ENCODE data around the gene ADAM12. TPM values are rescaled to one million over a fixed set of nuclear protein-coding genes. Genes with fewer than 3 reads are reported as not detected.

Gene ADAM12
- total RNA-seq, 1 experiment from 2014 or later, result 16.8 TPM

DNA sequence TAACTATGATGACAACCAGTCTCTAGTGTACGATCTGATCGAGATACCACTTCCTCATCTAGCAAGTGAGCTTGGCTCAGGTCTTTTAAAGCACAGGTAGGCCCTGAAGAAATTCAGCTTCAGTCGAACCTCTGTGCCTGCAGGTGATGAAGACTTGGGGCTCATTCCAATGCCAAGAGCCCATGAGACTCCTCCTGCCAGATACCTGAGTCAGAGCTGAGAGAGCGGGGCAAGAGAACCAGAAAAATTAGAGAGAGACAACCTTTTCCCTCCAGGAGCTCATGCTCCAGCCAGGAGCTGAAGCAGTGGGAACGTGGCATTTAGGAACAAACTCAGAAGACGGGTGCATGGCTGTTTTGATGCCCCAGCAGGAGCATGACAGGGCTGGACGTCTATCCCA lies 259.3 kb downstream of the ADAM12 start:
- no peaks in the 10 kb centered on the region for H3K9me2 ChIP-seq (ENCODE audit: insufficient read depth)
- no peak overlapping the region for H3K4me2 ChIP-seq
- POLR2A ChIA-PET (ENCODE audit: unreplicated experiment), result no interaction called here
- H3K27me3 ChIP-seq (ENCODE audit: insufficient read depth, low read depth), result no peaks in the 10 kb centered on the region
- H4K20me1 ChIP-seq (ENCODE audit: insufficient read depth), result no peaks in the 10 kb centered on the region
- H3K27ac ChIP-seq, result no peak overlapping the region
- H3F3A ChIP-seq (ENCODE audit: insufficient read depth, low read depth), result no peaks in the 10 kb centered on the region
- no peak for DNase-seq
- H2AFZ ChIP-seq, result no peak overlapping the region
- H3K4me1 ChIP-seq (replicated peaks; ENCODE audit: insufficient read depth), result peaks cover 3% of the 10 kb centered on the region
- intact Hi-C loops (cut with micrococcal nuclease; ENCODE audit: unreplicated experiment), result no loop called here
- TF ChIP-seq, protein P1, sequence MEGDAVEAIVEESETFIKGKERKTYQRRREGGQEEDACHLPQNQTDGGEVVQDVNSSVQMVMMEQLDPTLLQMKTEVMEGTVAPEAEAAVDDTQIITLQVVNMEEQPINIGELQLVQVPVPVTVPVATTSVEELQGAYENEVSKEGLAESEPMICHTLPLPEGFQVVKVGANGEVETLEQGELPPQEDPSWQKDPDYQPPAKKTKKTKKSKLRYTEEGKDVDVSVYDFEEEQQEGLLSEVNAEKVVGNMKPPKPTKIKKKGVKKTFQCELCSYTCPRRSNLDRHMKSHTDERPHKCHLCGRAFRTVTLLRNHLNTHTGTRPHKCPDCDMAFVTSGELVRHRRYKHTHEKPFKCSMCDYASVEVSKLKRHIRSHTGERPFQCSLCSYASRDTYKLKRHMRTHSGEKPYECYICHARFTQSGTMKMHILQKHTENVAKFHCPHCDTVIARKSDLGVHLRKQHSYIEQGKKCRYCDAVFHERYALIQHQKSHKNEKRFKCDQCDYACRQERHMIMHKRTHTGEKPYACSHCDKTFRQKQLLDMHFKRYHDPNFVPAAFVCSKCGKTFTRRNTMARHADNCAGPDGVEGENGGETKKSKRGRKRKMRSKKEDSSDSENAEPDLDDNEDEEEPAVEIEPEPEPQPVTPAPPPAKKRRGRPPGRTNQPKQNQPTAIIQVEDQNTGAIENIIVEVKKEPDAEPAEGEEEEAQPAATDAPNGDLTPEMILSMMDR (conservative IDR thresholded peaks at IDR 0.05), result no peak
- no peak for TF ChIP-seq EZH2 (IDR thresholded peaks at IDR 0.05; ENCODE audit: low read depth)
- CTCF ChIA-PET, result no interaction called here
- no peak overlapping the region for H3K4me3 ChIP-seq
- no TSS peak for BruUV-seq (replicated peaks)
- no peaks in the 10 kb centered on the region for H3K36me3 ChIP-seq (ENCODE audit: low read depth)
- no peaks in the 10 kb centered on the region for H3K9me3 ChIP-seq (ENCODE audit: insufficient read depth, low read depth)
- H3K79me2 ChIP-seq (ENCODE audit: low read depth), result no peaks in the 10 kb centered on the region

DNA sequence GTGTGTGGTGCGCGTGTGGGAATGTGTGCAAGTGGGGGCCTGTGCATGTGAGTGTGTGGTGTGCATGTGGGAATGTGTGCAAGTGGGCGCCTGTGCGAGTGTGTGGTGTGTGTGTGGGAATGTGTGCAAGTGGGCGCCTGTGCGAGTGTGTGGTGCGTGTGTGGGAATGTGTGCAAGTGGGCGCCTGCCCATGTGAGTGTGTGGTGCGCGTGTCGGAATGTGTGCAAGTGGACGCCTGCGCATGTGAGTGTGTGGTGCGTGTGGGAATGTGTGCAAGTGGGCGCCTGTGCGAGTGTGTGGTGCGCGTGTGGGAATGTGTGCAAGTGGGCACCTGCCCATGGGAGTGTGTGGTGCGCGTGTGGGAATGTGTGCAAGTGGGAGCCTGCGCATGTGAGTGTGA lies 259.7 kb downstream of the ADAM12 start:
- H2AFZ ChIP-seq, result no peak overlapping the region
- no peaks in the 10 kb centered on the region for H3K27me3 ChIP-seq (ENCODE audit: insufficient read depth, low read depth)
- H3K9me2 ChIP-seq (ENCODE audit: insufficient read depth), result no peaks in the 10 kb centered on the region
- H3K36me3 ChIP-seq (ENCODE audit: low read depth), result no peaks in the 10 kb centered on the region
- H3K27ac ChIP-seq, result no peak overlapping the region
- no peaks in the 10 kb centered on the region for H3K4me1 ChIP-seq (replicated peaks; ENCODE audit: insufficient read depth)
- ChIA-PET CTCF (no interaction called here), POLR2A (ENCODE audit: unreplicated experiment) (no interaction called here)
- intact Hi-C loops (cut with micrococcal nuclease; ENCODE audit: unreplicated experiment), result no loop called here
- no peak overlapping the region for H3K4me2 ChIP-seq
- H3K79me2 ChIP-seq (ENCODE audit: low read depth), result no peaks in the 10 kb centered on the region
- no peaks in the 10 kb centered on the region for H3K9me3 ChIP-seq (ENCODE audit: insufficient read depth, low read depth)
- no peak for TF ChIP-seq EZH2 (IDR thresholded peaks at IDR 0.05; ENCODE audit: low read depth)
- TF ChIP-seq, protein P1 (conservative IDR thresholded peaks at IDR 0.05), result no peak
- no peaks in the 10 kb centered on the region for H4K20me1 ChIP-seq (ENCODE audit: insufficient read depth)
- no peak for DNase-seq
- no TSS peak for BruUV-seq (replicated peaks)
- no peaks in the 10 kb centered on the region for H3F3A ChIP-seq (ENCODE audit: insufficient read depth, low read depth)
- H3K4me3 ChIP-seq, result no peak overlapping the region

DNA sequence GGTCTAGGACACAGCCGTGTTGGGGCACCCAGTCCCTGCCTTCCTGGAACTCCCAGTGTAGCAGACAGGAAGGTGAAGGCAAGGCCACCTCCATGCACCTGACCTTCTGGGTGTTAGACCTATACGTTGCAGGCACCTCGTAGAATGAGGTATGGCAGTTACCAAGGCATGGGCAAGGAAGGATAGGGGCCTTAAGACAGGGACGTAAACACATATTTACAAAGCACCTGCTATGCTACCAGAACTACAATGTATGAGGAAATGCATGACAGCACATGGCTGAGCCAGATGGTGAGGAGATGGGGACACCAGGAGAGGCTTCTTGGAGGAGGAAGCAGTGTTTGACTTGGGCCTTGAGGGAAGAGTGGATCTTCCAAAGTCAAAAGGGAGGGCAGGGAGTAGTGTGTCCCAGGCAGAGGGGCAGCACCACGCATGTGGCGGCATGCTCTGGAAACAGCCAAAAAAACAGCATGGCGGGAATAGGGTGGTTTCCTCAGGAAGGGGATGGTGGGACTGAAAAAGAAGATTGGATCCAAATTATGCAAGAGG lies 260.7 kb downstream of the ADAM12 start:
- Histone ChIP-seq H3K4me3 (no peak overlapping the region), H3K9me2 (ENCODE audit: insufficient read depth) (no peaks in the 10 kb centered on the region), H3K79me2 (ENCODE audit: low read depth) (no peaks in the 10 kb centered on the region), H3F3A (ENCODE audit: insufficient read depth, low read depth) (no peaks in the 10 kb centered on the region), H3K9me3 (ENCODE audit: insufficient read depth, low read depth) (no peaks in the 10 kb centered on the region), H3K4me2 (no peak overlapping the region), H4K20me1 (ENCODE audit: insufficient read depth) (no peaks in the 10 kb centered on the region), H2AFZ (no peak overlapping the region), H3K4me1 (replicated peaks; ENCODE audit: insufficient read depth) (no peaks in the 10 kb centered on the region), H3K27me3 (ENCODE audit: insufficient read depth, low read depth) (no peaks in the 10 kb centered on the region), H3K27ac (no peak overlapping the region), H3K36me3 (ENCODE audit: low read depth) (no peaks in the 10 kb centered on the region)
- no TSS peak for BruUV-seq (replicated peaks)
- TF ChIP-seq EZH2 (IDR thresholded peaks at IDR 0.05; ENCODE audit: low read depth), result no peak
- intact Hi-C loops (cut with micrococcal nuclease; ENCODE audit: unreplicated experiment), result no loop called here
- DNase-seq, result no peak
- CTCF ChIA-PET, result no interaction called here
- POLR2A ChIA-PET (ENCODE audit: unreplicated experiment), result no interaction called here

DNA sequence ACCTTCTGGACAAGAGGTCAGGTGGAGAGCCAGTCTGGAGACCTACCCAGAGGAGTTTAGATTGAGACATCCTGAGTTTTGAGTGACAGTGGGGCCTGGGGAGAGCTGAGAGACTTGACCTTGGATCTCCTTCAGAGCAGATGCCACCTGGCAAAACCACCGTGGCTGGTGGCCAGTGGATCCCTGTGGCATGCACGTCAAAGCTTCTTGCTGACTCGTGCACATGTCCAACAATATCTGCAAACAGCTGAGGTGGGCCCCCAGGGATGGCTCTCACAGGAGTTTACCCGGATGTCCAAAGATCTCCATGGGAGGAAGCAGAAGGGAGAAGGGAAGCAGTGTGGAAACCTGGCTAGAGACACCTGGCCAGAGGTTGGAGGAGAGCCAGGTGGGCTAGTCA lies 261.4 kb downstream of the ADAM12 start:
- ChIA-PET CTCF (no interaction called here), POLR2A (ENCODE audit: unreplicated experiment) (no interaction called here)
- no peaks in the 10 kb centered on the region for H4K20me1 ChIP-seq (ENCODE audit: insufficient read depth)
- H3K4me3 ChIP-seq, result no peak overlapping the region
- H3K79me2 ChIP-seq (ENCODE audit: low read depth), result no peaks in the 10 kb centered on the region
- no peaks in the 10 kb centered on the region for H3K4me1 ChIP-seq (replicated peaks; ENCODE audit: insufficient read depth)
- H3K27ac ChIP-seq, result no peak overlapping the region
- H3K9me2 ChIP-seq (ENCODE audit: insufficient read depth), result no peaks in the 10 kb centered on the region
- no peak for TF ChIP-seq EZH2 (IDR thresholded peaks at IDR 0.05; ENCODE audit: low read depth)
- TF ChIP-seq, protein P1 (conservative IDR thresholded peaks at IDR 0.05), result no peak
- no peaks in the 10 kb centered on the region for H3K9me3 ChIP-seq (ENCODE audit: insufficient read depth, low read depth)
- no peaks in the 10 kb centered on the region for H3F3A ChIP-seq (ENCODE audit: insufficient read depth, low read depth)
- H3K4me2 ChIP-seq, result no peak overlapping the region
- BruUV-seq (replicated peaks), result no TSS peak
- intact Hi-C loops (cut with micrococcal nuclease; ENCODE audit: unreplicated experiment), result no loop called here
- H2AFZ ChIP-seq, result no peak overlapping the region
- DNase-seq, result no peak
- no peaks in the 10 kb centered on the region for H3K36me3 ChIP-seq (ENCODE audit: low read depth)
- H3K27me3 ChIP-seq (ENCODE audit: insufficient read depth, low read depth), result no peaks in the 10 kb centered on the region
